Measurements from ENCODE around the gene AGPAT3.

The AGPAT3 gene

DNA sequence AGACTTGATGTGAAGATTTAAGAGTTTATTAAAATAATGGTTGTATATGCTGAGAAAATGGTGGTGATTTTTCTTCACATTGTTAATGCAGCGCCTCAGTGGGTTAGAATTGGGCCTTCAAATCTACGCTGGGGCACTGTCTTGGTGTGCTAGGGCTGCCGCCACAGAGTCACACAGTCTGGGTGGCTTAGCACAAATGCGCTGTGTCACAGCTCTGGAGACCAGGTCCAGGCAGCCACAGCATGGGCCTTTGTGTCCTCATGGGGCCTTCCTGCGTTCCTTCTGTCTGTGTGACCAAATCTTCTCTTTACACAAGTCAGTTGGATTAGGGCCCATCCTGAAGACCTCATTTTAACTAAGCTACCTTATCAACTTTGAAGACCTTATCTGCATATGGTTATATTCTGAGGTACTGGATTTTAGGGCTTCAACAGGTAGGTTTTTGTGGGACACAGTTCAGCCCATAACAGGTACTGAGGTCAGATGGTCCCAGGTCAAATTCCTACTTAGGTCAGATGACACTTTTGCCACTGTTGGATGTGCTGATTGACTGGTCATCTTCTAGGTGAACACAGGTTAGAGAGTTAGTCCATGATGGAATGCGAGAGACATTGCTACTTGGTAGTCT, 164.6 kb downstream of the AGPAT3 start:
- DNase-seq: no peak

DNA sequence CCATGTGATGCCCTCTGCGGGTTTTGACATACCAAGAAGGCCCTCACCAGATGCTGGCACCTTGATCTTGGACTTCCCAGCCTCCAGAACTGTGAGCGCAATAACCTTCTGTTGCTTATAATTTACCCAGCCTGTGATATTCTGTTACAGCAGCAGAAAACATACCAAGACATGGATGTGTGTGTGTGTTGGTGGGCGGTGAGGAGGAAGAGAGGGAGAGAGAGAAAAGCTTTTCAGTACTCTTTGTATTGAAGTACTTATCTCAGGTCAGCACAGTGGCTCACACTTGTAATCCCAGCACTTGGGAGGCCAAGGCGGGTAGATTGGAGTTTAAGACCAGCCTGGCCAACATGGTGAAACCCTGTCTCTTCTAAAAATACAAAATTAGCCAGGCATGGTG, 170.2 kb downstream of the AGPAT3 start:
- DNase-seq: no peak

Measured in stimulated activated CD4-positive, alpha-beta T cell treated with anti-CD3 and anti-CD28 coated beads, Interleukin-4, amount 100 ng/mL, for 1 hour (primary cell).